ENCODE results near the gene INPP5A.

GRCh38 chr10:132578287-132578951 lies 40.8 kb downstream of the INPP5A start:
- TF ChIP-seq, protein P1, sequence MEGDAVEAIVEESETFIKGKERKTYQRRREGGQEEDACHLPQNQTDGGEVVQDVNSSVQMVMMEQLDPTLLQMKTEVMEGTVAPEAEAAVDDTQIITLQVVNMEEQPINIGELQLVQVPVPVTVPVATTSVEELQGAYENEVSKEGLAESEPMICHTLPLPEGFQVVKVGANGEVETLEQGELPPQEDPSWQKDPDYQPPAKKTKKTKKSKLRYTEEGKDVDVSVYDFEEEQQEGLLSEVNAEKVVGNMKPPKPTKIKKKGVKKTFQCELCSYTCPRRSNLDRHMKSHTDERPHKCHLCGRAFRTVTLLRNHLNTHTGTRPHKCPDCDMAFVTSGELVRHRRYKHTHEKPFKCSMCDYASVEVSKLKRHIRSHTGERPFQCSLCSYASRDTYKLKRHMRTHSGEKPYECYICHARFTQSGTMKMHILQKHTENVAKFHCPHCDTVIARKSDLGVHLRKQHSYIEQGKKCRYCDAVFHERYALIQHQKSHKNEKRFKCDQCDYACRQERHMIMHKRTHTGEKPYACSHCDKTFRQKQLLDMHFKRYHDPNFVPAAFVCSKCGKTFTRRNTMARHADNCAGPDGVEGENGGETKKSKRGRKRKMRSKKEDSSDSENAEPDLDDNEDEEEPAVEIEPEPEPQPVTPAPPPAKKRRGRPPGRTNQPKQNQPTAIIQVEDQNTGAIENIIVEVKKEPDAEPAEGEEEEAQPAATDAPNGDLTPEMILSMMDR (IDR thresholded peaks at IDR 0.05) = no peak
- TF ChIP-seq EZH2 (IDR thresholded peaks at IDR 0.05; ENCODE audit: borderline replicate concordance, insufficient read depth, low read depth, low read length, poor library complexity, severe bottlenecking) = no peak
